HG02943 (cell line): ENCODE results near the gene RGPD3.
"Not testable (repeated sequence)": the region's sequence is repeated elsewhere in the genome, so short reads cannot be mapped to it uniquely, and the experiment has no call there.

Experiments
- ATAC-seq: cut with Tn5 transposase; IDR thresholded peaks from one replicate; pipeline ENCODE4 v1.9.1; 2021; ENCODE audit warnings: mild to moderate bottlenecking, low read depth, moderate library complexity; ENCODE audit not compliant: unreplicated experiment

The RGPD3 gene

DNA sequence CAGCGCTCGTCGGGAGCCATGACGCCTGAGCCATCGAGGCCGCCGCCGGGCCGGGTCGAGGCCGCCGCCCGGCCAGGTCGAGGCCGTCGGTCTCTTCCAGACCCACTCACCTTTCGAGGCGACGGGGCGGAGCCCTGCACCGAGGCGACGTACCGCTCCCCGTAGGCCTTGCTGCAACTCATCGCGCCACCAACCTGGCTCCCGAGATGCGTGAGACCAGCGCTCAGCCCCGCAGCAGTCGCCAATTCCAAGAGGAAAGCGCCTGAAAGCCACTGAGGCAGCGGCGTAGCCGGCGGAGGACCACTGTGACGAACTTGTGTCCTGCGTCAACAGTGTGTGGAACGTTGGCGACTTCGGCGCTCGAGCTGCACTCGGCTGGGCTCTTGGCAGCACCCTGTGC is at the start of gene RGPD3:
TSS of gene RGPD3 (minus strand) at position 307 of the 400 bp plus-strand sequence. CDS start at position 182, 125 bp downstream.
- not testable (repeated sequence) for ATAC-seq

DNA sequence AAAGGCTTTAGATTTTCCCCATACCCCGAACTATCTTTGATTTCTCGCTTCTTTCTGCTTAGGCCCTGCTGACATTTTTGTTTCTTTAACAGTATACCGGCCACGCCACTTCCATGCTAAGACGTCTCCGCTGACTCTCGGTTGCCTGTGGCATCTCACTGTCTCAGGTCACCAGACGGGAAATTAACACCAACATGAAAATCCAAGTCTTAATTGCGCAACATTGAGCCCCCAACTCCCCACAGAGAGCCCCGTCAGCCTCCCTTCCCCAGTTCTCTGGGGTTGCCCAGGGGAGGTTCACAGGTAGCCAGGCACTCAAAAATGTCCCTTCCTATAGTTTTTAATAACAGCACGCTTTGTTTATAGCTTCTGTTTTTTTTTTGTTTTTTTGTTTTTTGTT is 49.1 kb upstream of the RGPD3 start:
- no peak for ATAC-seq

DNA sequence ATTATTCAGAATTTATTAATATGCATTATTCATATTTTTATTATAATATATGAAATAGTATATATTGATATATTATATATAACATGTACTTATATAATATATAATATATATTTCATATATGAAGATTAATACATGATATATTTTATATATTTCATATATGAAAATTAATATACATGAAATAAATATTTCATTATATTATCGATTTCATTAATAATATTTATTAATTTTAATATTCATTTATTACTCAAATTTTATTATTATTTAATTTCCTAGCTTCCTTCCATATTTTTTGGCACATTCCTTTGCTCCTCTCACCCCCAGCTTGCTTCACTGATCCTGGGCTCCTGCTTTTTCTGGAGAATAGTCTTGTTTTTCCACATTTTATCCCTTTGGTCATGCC is 48.7 kb upstream of the RGPD3 start:
- ATAC-seq, result no peak

DNA sequence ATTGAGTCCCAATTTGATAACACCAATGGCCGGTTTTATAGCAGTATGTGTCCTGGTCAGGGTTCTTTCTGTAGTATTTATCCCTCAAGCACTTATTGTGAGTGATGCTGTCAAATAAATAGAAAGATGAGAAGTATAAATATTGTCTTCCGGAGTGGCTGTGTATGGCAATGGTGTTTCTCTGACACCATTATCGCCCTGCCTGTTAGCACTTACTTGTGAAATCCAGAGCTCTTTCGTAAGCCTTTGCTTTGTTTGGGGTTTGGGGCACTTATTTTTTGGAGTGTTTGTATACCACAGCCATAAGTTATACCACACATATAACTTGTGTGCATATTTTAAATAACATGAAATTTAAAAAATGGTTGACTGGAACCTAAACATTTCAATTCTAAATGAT is 48.2 kb upstream of the RGPD3 start:
- no peak for ATAC-seq

DNA sequence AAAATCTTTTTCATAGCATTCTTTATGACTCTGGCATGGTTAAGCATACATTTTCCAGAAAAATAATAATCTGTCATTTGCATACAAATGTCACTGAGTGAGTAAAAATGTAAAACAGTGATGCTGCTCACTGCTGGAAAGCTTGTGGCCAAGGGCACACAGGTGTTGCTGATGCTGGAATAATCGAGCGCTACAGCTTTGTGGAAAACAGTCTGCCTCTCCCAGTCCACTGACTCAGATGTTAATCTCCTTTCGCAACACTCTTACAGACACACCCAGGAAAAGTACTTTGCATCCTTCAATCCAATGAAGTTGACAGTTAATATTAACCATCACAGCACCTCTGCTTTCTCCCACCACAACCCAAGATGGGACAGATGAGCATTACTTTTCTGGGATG is 46.6 kb upstream of the RGPD3 start:
- ATAC-seq, result not testable (repeated sequence)

DNA sequence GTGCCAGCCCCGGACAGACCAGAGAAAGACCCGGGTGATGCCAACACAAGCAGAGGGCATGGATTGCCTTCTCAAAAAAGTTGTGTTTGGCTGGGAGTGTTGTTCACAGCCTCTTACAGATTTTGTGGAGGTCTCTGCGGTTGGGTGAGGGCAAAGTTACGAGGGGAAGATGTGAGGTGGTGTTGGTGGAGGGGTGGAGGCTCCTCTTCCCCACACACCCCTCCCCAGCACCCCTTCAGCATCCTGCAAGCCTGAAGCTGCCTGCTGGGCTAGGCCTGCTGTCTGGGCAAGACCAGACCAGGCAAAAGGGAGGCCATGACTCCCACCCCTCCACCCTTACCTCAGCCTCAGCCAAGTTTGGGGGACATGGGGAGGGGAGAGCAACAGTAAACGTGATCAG is 45.2 kb upstream of the RGPD3 start:
- ATAC-seq, result not testable (repeated sequence)

DNA sequence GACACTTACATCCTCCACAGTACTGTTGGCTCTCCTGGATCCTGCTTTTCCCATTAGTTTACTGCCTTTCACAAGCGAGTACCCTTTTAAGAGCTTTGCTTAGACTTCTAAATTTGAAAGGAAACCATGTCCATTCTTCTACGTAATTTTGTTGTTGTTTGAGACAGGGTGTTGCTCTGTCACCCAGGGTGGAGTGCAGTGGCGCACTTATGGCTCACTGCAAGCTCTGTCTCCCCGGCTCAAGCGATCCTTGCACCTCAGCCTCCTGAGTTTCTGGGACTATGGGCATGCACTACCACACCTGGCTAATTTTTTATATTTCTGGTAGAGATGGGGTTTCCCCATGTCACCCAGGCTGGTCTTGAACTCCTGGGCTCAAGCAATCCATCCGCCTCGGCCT is 43.7 kb upstream of the RGPD3 start:
- not testable (repeated sequence) for ATAC-seq

DNA sequence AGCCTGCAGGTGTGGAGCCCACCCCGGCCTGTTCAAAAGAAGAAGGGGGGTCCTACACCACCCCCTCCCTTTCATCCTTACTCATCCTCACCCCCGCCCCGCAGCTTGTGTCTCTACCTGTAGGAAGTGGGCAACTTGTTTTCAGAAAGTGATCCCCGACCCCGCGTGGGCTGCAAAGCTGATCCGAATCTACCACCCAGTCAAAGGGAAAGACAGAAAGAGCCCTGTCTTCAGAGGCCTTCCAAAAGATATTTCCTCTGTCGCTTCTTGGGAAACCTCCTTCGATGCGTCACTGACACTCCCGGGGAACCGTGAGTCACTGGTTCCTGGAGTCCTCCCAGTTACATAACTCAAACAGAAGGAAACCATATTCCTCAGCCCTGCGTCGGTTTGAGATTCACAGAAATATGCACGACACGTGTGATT is 43.3 kb upstream of the RGPD3 start:
- not testable (repeated sequence) for ATAC-seq

DNA sequence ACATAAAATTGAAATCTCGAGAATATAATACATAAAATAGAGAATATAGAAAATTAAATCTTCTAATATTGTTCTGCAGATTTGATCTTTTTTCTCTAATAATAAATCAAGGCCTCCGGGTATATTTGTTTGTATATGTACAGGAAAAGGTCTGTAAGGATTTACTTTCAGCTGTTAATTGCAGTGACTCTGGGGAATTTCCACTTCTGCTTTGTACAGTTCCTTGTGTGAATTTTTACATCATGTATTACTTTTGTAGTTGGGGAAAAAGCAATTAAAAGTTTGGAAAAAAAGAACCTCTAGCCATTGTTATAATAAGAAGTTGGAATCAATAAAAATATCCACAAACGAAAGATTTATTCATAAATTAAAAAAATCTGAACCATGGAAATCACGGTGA is 42.6 kb upstream of the RGPD3 start:
- not testable (repeated sequence) for ATAC-seq

DNA sequence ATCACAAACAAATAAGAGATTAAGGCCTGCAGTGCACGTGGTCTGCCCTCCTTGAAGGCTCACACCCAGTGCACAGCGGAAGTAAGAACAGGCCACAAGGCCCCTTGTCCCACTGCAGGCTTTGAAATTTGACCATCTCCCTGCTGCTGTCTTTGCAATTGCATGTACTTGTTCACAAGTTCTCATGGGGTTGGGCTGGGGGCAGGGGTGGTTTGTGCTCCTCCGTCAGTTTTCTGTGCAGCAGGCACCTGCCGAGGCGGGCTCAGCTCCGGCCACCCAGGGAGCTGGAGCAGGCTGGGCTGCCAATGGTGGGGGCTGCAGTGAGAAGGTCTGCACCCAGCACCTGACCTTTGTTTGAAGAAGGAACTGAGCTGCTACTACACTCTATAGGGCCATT is 41.2 kb upstream of the RGPD3 start:
- ATAC-seq, result not testable (repeated sequence)

DNA sequence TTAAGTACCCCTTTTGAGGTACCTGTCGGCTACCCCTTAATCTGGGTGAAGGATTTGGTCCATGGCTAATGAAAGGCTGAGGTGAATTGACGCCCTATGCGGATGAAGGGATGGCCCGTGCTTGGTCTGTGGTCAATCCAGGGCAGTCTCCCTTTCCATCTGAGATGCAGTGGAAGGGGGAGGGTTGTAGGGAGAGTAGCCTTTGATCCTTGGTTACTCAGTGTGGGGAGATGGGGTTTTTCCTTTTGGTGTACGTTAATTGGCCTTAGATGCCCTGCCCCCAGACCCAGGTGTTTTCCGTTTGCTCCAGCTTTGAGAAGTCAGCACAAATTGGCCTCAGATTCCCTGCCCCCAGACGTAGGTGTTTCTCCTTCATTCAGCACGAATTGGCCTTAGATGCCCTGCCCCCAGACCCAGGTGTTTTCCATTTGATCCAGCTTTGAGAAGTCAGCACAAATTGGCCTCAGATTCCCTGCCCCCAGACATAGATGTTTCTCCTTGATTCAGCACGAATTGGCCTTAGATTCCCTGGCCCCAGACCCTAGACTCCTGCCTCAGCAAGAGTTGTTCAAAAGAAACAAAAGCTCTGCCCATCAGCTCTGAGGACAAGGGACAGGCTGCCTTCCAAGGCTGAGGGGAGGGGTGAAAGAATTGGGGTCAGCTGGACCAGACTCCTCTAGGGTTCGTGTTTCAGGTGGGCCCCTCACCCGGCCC is 40.6 kb upstream of the RGPD3 start:
- not testable (repeated sequence) for ATAC-seq

DNA sequence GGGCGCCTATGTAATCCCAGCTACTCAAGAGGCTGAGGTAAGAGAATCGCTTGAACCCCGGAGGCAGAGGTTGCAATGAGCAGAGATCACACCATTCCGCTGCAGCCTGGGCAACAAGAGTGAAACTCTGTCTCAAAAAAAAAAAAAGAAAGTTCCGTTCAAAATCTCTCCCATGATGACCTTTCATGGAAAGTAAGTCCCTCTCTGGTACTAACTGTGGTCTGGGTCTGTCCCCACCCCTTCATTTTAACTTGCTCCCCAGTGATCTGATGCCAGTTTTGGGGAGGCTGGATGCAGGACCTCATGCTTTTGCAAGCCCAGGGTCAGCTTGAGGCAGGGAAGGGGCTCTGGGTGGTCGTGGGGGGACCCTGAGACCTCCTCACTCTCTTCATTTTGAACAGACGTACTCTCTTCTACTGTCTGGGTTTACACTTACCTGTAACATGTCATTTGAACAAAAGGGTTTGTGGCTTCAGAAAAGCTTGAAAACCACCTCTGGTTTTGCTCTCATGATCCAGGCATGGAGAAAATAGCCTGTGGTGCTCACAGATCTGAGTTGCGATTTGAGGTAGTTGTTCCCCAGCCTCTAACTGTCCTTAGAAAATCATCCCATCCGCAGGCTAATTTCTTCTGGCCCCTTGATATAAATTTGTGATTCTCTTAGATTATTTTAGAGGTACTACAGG is 37.9 kb upstream of the RGPD3 start:
- not testable (repeated sequence) for ATAC-seq

DNA sequence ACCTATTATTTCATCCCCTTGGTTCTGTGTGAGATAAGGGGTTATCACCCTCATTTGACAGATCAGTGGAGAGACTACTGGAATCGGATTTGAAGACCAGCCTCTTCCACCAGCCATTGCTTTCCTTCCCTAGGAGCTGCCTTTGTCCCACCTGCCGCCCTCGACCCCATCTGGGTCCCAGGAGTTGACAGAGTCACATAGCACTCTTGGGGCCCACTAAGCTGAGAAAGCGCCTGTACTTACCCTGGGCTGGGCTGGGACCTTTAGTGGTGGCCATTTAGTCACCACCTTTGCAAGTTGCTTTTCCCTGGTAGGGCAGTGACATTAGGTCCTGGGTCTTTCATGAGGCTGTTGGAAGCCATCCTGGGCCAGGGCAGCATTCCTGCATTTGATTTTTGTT is 36.6 kb upstream of the RGPD3 start:
- not testable (repeated sequence) for ATAC-seq

DNA sequence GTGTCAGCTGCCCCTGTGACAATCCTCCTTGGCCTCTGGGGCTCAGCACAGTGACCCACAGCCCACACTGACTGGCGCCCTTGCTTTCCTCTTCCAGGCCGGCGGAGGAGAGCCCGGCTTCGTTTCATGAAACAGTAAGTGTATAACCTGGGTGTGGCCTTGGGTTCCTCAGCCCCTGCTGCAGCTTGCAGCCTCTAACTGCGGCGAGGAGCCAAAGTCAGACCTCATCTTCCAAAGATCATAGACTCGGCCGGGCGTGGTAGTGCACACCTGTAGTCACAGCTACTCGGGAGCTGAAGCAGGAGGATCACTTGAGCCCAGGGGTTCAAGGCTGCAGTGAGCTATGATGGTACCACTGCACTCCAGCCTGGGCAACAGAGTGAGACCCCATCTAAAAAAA is 36.0 kb upstream of the RGPD3 start:
- not testable (repeated sequence) for ATAC-seq

DNA sequence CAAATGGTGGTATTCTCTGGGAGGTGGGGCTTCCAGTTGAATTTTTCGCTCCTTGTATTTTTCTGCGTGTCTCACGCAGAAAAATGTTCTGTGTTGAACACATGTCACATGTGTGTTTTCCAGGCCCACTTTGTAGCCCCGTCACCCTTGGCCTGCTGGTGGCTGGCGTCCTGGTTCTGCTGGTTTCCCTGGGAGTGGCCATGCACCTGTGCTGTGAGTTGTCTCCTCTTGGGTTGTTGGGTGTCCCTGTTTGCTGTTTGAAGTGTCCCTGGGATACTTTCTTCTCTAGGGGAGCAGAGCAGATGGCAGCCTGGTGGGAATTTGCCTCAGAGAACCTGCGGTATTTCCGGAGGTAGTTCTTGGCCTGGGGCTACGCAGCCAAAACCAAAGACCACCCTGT is 34.1 kb upstream of the RGPD3 start:
- not testable (repeated sequence) for ATAC-seq

DNA sequence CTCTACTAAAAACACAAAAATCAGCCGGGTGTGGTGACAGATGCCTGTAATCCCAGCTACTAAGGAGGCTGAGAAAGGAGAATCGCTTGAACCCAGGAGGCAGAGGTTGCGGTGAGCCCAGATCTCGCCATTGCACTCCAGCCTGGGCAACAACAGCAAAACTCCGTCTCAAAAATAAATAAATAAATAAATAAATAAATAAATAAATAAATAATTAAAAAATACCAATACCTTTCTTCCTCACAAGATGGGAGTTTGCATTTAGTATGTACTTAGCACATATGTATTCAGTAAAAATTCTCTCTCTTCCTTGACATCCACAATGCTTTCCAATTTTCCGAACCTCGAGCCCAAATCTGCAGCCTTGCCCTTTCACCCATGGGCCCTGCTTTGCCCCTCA is 32.1 kb upstream of the RGPD3 start:
- ATAC-seq, result not testable (repeated sequence)

DNA sequence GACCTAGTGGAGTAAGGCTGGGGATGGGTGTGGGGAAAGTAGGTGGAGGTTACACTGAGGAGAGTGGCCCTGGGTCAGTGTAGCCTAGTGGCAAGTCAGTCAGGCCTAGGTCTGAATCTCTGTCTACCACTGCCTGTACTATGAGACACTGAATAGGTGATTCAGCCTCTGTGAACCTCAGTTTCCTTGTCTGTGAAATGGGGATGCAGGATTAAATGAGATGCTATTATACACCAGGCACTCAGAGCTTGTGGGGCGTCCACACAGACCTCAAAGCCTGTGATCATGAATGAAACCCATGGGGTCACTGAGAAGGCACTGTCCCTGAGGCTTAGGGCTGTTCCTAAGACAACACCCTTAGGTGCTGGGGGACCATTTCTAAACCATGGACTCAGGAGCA is 30.3 kb upstream of the RGPD3 start:
- ATAC-seq, result not testable (repeated sequence)

DNA sequence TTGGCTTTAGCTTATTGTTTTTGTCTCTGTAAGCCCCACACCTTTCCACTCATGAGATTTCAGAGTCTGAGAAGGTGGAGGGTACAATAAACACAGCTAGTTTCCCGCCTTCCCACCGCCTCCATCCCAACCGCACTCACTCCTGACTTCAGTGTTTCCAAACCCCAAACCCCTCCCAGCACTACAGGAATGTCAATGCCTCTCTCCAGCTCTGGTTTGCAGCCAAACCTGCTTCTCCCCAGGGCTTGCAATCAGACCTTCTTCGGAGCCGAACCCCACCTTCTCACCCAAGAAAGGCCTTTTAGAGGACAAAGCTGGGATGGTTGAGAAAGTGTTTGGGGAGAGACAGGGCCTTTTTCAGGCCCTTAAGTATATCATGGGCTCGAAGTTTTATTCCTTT is 24.7 kb upstream of the RGPD3 start:
- not testable (repeated sequence) for ATAC-seq

DNA sequence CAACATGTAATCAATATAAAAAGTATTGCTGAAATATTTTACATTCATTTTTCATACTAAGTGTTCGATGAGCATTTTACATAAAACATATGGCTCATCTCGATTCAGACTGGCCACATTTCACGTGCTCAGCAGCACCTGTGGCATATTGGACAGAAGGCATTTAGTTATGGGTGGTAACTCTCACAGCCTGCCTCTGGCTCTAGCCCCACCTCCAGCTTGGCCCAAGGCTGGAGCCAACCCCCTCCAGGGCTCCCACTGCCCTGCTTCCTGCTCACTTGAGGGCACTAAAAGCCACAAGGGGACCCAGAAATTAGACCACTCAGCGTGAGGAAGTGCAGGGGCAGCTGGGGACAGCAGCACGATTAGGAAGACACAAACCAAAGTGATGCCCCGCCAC is 24.2 kb upstream of the RGPD3 start:
- ATAC-seq, result not testable (repeated sequence)

DNA sequence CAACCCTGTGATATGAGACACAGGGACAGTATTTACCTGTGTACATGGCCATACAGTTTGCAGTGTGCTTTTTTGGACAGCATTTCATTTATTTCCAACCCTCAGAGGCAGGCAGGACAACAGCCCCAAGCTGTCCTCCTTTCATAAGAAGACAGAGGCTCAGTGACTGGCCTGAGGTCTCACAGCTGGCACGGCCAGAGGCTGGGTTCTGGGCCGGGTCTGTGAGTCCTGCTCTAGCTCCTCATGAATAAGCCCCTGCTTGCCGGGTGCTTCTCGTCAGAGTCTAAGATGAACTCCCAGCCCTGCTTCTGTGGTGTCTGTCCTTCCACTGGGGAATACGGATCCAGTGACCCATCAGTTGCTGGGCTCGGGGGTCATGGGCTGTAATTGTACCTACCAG is 21.5 kb upstream of the RGPD3 start:
- ATAC-seq, result not testable (repeated sequence)

DNA sequence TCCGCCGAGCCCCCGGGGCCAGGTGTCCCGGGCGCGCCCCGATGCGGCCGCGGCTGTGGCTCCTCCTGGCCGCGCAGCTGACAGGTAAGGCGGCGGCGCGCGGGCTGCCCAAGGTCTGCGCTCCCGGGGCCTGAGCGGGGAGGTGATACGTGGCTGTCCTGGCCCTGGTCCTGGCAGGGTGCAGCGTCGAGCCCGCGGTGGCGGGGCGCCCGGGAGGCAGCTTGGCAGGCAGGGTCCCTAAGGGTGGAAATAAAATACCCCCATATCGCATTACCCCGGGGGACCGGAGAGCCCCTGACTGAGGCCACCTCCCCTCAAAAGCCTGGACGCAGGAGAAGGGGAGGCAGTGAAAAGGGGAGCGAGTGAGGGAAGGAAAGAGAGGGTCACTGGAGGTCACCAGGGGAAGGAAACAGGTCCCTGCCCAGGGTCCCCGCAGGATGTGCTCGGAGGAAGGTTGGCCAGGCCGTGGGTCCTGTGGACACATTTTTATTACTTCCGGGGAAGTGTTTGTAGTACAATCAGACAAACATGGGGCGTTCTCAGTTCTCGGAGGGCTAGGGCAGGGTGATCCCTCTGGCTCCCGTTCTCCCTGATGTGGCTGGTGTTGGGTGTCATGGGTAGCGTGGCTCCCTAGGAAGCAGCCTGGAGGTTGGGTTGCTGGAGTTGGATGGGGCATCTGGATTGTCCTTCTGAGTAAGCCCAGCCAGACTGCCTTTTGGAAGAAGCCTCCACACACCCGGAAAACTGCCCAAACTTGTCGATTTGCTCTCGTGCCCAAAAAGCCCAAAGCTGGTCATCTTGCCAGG is 19.4 kb upstream of the RGPD3 start:
- ATAC-seq, result not testable (repeated sequence)
